ENCODE results near the gene SLC30A7. TPM values are rescaled to one million over a fixed set of nuclear protein-coding genes. Genes with fewer than 3 reads are reported as not detected.

The SLC30A7 gene
- total and polyA plus RNA-seq, 2 of the 13 experiments (the other 11 are each of a cell fraction or from before 2014, with no cell fraction given) = 8.3 to 40.8 TPM

DNA sequence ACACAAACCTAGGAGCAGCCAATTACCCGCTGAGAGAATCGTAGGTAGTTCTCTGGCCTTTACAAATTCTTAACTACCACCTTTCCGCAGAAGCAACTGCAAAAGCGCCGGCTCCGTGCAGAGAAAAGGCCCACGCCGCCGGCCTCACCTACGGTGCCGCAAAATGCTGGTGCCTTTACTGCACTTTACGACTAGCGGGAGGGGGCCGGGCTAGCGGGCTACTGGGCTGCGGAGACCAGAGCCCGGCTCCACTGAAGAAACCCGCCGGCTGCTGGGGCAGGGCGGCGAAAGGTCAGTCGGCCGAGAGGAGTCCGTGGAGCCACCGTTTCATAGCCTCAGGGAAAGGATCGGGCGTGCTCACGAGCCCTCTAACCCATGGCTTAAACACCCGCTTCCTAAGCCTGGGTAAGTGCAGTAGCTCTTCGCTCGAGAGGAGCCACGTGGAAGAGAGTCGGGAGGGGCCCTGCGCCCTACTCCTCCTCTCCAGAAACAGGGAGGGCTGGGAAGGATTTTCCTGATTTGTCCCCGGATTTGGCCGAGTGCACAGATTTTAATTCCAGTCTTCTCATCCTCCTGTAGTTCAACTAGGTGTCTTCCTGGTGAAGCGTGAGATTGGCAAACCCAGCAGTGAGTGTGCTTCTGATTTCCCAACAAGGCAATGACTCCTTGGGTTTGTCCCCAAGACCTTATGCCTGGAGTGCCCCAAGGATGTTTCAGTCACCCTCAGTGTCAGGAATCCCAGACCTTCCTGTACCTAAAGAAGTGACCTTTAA lies 130.0 kb downstream of the SLC30A7 start, which contains the start of gene DPH5 (continued):
- TF ChIP-seq ZNF142 (CRISPR knock-in tag; IDR thresholded peaks at IDR 0.05) (peak; percentile 58; the same call in 1 of the 2 replicates), ZNF564 (CRISPR knock-in tag; IDR thresholded peaks at IDR 0.05) (peak; percentile 69; the same call in 1 of the 2 replicates), ZNF740 (CRISPR knock-in tag; IDR thresholded peaks at IDR 0.05) (no peak), ZNF337 (CRISPR knock-in tag; IDR thresholded peaks at IDR 0.05; ENCODE audit: borderline replicate concordance, low read depth) (no peak), ZNF761 (CRISPR knock-in tag; conservative IDR thresholded peaks at IDR 0.05) (no peak), ETV5 (CRISPR knock-in tag; IDR thresholded peaks at IDR 0.05; ENCODE audit: borderline replicate concordance) (no peak), MAX (IDR thresholded peaks at IDR 0.05) (peak; percentile 89), RBFOX2 (IDR thresholded peaks at IDR 0.05; ENCODE audit: low read depth, low read length) (peak; percentile 94), ZNF703 (CRISPR knock-in tag; IDR thresholded peaks at IDR 0.05; ENCODE audit: borderline replicate concordance) (0 out of 2 replicates have a peak, but pooled peaks have one; percentile 48), KDM5A (IDR thresholded peaks at IDR 0.05; ENCODE audit: borderline replicate concordance, low read length) (peak; percentile 92), CBX5 (CRISPR knock-in tag; IDR thresholded peaks at IDR 0.05; ENCODE audit: borderline replicate concordance) (peak; percentile 50; the same call in 1 of the 2 replicates), GLMP (CRISPR knock-in tag; IDR thresholded peaks at IDR 0.05; ENCODE audit: borderline replicate concordance) (no peak), SNAI1 (CRISPR knock-in tag; IDR thresholded peaks at IDR 0.05; ENCODE audit: borderline replicate concordance) (peak; percentile 63; the same call in 1 of the 2 replicates), ZGPAT (CRISPR knock-in tag; IDR thresholded peaks at IDR 0.05) (peak; percentile 88), MED1 (CRISPR knock-in tag; IDR thresholded peaks at IDR 0.05) (peak; percentile 56), ZNF629 (CRISPR knock-in tag; conservative IDR thresholded peaks at IDR 0.05) (0 out of 2 replicates have a peak, but pooled peaks have one; percentile 29), SMARCE1 (IDR thresholded peaks at IDR 0.05; ENCODE audit: borderline replicate concordance) (no peak), ZNF468 (CRISPR knock-in tag; IDR thresholded peaks at IDR 0.05) (no peak), FOXC1 (CRISPR knock-in tag; IDR thresholded peaks at IDR 0.05; ENCODE audit: borderline replicate concordance) (peak; percentile 55; the same call in 1 of the 2 replicates), SRSF1 (optimal IDR thresholded peaks at IDR 0.05; ENCODE audit: low read depth, low read length) (peak; percentile 64)
